LNCAP (cell line): Measurements from ENCODE around the gene CFAP300.
A peak's percentile ranks its signal among the peaks of the same experiment; 100 is the strongest.

Experiments
- TF ChIP-seq, protein P1 (sequence below): fragments of 450-650 bp; IDR thresholded peaks from 2 replicates; pipeline ENCODE4 v1.5.1; 2017; ENCODE audit warnings: mild to moderate bottlenecking

The CFAP300 gene

GRCh38 chr11:102110761-102111010, 63.4 kb downstream of the CFAP300 start:
- TF ChIP-seq, protein P1, sequence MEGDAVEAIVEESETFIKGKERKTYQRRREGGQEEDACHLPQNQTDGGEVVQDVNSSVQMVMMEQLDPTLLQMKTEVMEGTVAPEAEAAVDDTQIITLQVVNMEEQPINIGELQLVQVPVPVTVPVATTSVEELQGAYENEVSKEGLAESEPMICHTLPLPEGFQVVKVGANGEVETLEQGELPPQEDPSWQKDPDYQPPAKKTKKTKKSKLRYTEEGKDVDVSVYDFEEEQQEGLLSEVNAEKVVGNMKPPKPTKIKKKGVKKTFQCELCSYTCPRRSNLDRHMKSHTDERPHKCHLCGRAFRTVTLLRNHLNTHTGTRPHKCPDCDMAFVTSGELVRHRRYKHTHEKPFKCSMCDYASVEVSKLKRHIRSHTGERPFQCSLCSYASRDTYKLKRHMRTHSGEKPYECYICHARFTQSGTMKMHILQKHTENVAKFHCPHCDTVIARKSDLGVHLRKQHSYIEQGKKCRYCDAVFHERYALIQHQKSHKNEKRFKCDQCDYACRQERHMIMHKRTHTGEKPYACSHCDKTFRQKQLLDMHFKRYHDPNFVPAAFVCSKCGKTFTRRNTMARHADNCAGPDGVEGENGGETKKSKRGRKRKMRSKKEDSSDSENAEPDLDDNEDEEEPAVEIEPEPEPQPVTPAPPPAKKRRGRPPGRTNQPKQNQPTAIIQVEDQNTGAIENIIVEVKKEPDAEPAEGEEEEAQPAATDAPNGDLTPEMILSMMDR = no peak

DNA sequence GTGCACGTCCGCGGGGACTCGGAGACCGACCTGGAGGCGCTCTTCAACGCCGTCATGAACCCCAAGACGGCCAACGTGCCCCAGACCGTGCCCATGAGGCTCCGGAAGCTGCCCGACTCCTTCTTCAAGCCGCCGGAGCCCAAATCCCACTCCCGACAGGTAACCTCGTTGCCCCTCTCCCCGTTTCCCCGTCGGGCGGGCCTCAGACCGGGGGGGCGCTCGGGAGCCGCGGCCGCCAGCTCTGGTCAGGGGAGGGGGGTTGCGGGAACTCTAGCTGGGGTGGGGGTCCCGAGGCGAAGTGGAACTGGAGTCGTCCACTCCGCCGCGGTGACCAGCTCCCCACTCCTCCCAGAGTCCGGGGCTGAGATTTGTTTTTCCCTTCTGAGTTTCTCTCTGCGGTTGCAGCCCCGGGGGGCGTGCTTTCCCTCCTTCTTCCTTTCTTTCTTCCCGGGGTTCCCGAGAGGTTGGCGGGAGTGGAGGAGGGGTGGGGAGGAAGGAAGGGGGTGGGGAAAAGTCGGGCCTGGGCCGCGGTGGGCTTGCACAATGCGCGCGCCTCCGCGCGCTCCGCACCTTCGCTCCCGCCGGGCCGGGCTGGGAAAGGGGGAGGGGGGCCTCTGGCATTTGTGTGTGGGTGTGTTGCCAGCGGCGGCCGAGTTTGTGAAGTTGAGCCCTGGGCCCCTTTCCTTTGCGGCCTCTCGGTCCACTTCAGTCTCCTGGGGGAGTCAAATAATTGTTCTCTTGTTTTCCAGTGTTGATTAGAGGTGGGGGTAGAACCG, 64.0 kb downstream of the CFAP300 start:
- TF ChIP-seq, protein P1 = peak; percentile 45; the same call in 1 of the 2 replicates

GRCh38 chr11:102111787-102112508, 64.7 kb downstream of the CFAP300 start:
- TF ChIP-seq, protein P1 = no peak

GRCh38 chr11:102112509-102112821, 65.2 kb downstream of the CFAP300 start:
- TF ChIP-seq, protein P1 = no peak

DNA sequence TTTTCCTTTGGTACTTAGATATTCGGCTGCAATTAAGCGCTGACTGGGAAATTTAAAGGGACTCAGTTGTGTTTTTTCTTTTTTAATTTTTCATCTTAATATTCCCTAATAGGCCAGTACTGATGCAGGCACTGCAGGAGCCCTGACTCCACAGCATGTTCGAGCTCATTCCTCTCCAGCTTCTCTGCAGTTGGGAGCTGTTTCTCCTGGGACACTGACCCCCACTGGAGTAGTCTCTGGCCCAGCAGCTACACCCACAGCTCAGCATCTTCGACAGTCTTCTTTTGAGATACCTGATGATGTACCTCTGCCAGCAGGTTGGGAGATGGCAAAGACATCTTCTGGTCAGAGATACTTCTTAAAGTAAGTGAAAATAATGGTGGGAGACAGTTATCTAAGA, 66.8 kb downstream of the CFAP300 start:
- TF ChIP-seq, protein P1 = no peak

DNA sequence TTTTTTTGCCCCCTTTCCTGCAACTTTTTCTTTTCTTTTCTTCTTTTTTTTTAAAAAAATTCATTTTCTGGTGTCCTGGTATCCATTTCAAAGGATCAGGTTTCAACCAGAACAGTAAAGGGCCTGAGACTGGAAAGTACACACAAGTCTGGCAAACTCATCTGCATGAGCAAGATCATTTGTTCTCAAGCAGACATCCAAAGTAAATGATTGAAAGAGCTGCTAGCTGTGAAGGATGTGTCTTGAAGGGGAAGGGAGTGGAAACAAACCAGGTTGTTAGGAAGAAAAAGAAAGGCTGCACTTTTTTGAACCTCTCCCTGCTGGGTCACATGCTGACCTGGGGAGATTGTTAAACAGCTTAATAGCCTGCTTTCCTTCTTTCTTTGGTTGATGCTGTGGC, 68.3 kb downstream of the CFAP300 start:
- TF ChIP-seq, protein P1 = no peak

GRCh38 chr11:102116453-102117205, 69.4 kb downstream of the CFAP300 start:
- TF ChIP-seq, protein P1 = no peak
